OCI-LY7 (cell line): Measurements from ENCODE around the gene DEFB124. TPM values are rescaled to one million over a fixed set of nuclear protein-coding genes. Genes with fewer than 3 reads are reported as not detected.

Experiments
- BruUV-seq: library from RNA; stranded (reverse); fragments of 400-500 nt; replicated peaks from 2 replicates; lab custom pipeline; 2021; lab: Mats Ljungman, UMichigan
- CTCF ChIA-PET: fragments of 300-600 bp; sonication (Branson Sonifier 250); formaldehyde crosslinking; loops from one replicate; lab custom pipeline; 2022; ENCODE audit warnings: antibody characterized with exemption; ENCODE audit not compliant: unreplicated experiment; lab: Charles Lee
- POLR2A ChIA-PET: fragments of 300-600 bp; sonication (Branson Sonifier 250); formaldehyde crosslinking; loops from one replicate; lab custom pipeline; 2022; ENCODE audit warnings: antibody characterized with exemption; lab: Charles Lee
- DNase-seq: peaks from one replicate; pipeline ENCODE4 v3.0.0-alpha.2; 2015; ENCODE audit warnings: low spot score
- H2AFZ ChIP-seq: fragments of 200-600 bp; sonication (generic), shearing (Covaris generic); 2 replicates; pipeline ENCODE4 v1.6.1; 2014; ENCODE audit warnings: mild to moderate bottlenecking, antibody characterized with exemption, low read length, moderate library complexity
- H3K27ac ChIP-seq: fragments of 200-600 bp; sonication (generic); 2 replicates; pipeline ENCODE4 v1.5.1; 2014; ENCODE audit warnings: mixed run types, low read depth, mild to moderate bottlenecking, moderate library complexity, low read length, inconsistent platforms; ENCODE audit not compliant: poor library complexity, severe bottlenecking
- H3K36me3 ChIP-seq: fragments of 200-600 bp; sonication (generic); 2 replicates; pipeline ENCODE4 v1.6.1; 2014; ENCODE audit warnings: mild to moderate bottlenecking, antibody characterized with exemption, low read length, moderate library complexity, mixed read lengths; ENCODE audit not compliant: insufficient read depth
- H3K4me1 ChIP-seq: fragments of 200-600 bp; sonication (generic); 2 replicates; pipeline ENCODE4 v1.5.1; 2014; ENCODE audit warnings: mild to moderate bottlenecking, low read length; ENCODE audit not compliant: insufficient read depth, poor library complexity, severe bottlenecking
- H3K4me2 ChIP-seq: fragments of 200-600 bp; sonication (generic); 2 replicates; pipeline ENCODE4 v1.6.1; 2014; ENCODE audit warnings: mild to moderate bottlenecking, low read length
- H3K4me3 ChIP-seq: fragments of 200-600 bp; sonication (generic); 2 replicates; pipeline ENCODE4 v1.5.1; 2014; ENCODE audit warnings: mild to moderate bottlenecking, low read depth, low read length; ENCODE audit not compliant: poor library complexity, severe bottlenecking
- H3K79me2 ChIP-seq: fragments of 200-600 bp; sonication (generic); 2 replicates; pipeline ENCODE4 v1.6.1; 2016; ENCODE audit warnings: low read depth, mild to moderate bottlenecking, low read length, moderate library complexity, mixed read lengths; ENCODE audit not compliant: insufficient read depth
- H3K9me2 ChIP-seq: fragments of 200-600 bp; sonication (generic); 2 replicates; pipeline ENCODE4 v1.6.1; 2016; ENCODE audit warnings: mild to moderate bottlenecking, low read length, mixed read lengths; ENCODE audit not compliant: insufficient read depth
- H3K9me3 ChIP-seq: fragments of 200-600 bp; sonication (generic); 2 replicates; pipeline ENCODE4 v1.6.1; 2014; ENCODE audit warnings: mild to moderate bottlenecking, mixed run types, low read length, mixed read lengths
- H4K20me1 ChIP-seq: fragments of 200-600 bp; sonication (generic); 2 replicates; pipeline ENCODE4 v1.6.1; 2014; ENCODE audit warnings: mild to moderate bottlenecking, antibody characterized with exemption, low read length, moderate library complexity, mixed read lengths; ENCODE audit not compliant: insufficient read depth
- EZH2phosphoT487 ChIP-seq: fragments of 200-600 bp; sonication (generic); IDR thresholded peaks from 2 replicates; pipeline ENCODE4 v1.6.1; 2018; ENCODE audit warnings: low read depth, borderline replicate concordance, mild to moderate bottlenecking, mixed run types, antibody characterized with exemption, low read length, moderate library complexity, mixed read lengths
- intact Hi-C: fragments of 100-400 bp; cut with micrococcal nuclease; formaldehyde crosslinking; loops from one replicate; pipeline ENCODE4 v1.10.0; 2022; ENCODE audit not compliant: unreplicated experiment
- total RNA-seq, 2 experiments: library from RNA; depleted of rRNA in 1 of 2; stranded (reverse); fragments of >200 nt in 1 of 2; shearing (Covaris generic) in 1 of 2; gene quantifications; 2 replicates each; pipeline ENCODE4 v1.2.3, GENCODE V29; 2014 to 2022
- TF ChIP-seq, protein P1 (sequence below): fragments of 200-600 bp; sonication (generic); conservative IDR thresholded peaks from 2 replicates; pipeline ENCODE4 v1.5.1; 2014; ENCODE audit warnings: mild to moderate bottlenecking, antibody characterized with exemption, low read length, moderate library complexity, mixed read lengths

The DEFB124 gene
- total RNA-seq, 2 experiments from 2014 or later: not detected

DNA sequence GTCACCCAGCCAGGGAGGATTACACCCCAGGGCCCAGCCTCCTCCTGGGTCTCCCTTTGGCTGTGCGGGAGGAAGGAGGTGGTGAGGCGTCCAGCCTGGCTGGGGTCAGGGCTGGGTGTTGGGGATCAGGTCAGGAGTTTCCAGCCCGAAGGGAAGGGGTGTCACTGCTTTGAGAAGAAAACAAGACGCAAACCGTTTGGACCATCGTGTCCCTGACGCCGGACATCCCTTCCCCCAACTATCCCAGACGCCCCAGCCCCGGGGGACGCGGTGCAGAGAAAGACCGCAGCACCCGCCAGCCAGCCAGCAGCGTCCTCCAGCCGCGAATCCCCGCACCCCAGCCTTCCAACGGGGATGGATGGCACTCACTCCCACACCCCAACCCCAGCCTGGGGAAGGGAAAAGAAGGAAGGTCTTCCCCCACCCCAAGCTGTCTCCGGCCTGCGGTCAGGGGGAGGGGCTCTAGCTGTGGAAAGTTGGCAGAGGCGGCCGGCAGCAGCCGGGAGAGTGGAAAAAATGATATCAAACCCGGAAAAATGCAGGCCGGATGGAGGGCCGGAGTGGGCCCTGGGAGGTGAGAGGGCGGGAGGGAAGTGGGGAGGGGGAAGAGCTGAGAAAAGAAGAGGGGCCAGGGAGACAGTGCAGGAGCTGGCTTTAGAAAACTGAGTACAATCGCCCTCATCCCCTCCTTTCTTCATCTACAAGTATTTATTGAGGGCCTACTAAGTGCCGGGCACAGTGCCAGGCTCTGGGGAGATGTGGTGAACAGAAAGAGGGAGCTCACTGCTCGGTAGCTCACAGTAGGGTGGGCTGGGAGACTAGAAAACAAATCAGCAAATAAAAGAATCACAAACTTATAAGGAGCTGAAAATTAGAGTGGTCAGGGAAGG, 10.8 kb upstream of the DEFB124 start:
- ChIA-PET CTCF (no interaction called here), POLR2A (no interaction called here)
- H2AFZ ChIP-seq: no peak overlapping the region
- no peaks in the 10 kb centered on the region for H3K36me3 ChIP-seq
- no peaks in the 10 kb centered on the region for H3K4me1 ChIP-seq
- H3K79me2 ChIP-seq: no peaks in the 10 kb centered on the region
- no peaks in the 10 kb centered on the region for H3K9me3 ChIP-seq
- TF ChIP-seq, protein P1, sequence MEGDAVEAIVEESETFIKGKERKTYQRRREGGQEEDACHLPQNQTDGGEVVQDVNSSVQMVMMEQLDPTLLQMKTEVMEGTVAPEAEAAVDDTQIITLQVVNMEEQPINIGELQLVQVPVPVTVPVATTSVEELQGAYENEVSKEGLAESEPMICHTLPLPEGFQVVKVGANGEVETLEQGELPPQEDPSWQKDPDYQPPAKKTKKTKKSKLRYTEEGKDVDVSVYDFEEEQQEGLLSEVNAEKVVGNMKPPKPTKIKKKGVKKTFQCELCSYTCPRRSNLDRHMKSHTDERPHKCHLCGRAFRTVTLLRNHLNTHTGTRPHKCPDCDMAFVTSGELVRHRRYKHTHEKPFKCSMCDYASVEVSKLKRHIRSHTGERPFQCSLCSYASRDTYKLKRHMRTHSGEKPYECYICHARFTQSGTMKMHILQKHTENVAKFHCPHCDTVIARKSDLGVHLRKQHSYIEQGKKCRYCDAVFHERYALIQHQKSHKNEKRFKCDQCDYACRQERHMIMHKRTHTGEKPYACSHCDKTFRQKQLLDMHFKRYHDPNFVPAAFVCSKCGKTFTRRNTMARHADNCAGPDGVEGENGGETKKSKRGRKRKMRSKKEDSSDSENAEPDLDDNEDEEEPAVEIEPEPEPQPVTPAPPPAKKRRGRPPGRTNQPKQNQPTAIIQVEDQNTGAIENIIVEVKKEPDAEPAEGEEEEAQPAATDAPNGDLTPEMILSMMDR: no peak
- TF ChIP-seq EZH2phosphoT487: no peak
- no TSS peak for BruUV-seq
- H3K9me2 ChIP-seq: no peaks in the 10 kb centered on the region
- DNase-seq: no peak
- no peak overlapping the region for H3K4me3 ChIP-seq
- no peak overlapping the region for H3K4me2 ChIP-seq
- H4K20me1 ChIP-seq: no peaks in the 10 kb centered on the region
- intact Hi-C loops: no loop called here
- no peak overlapping the region for H3K27ac ChIP-seq

DNA sequence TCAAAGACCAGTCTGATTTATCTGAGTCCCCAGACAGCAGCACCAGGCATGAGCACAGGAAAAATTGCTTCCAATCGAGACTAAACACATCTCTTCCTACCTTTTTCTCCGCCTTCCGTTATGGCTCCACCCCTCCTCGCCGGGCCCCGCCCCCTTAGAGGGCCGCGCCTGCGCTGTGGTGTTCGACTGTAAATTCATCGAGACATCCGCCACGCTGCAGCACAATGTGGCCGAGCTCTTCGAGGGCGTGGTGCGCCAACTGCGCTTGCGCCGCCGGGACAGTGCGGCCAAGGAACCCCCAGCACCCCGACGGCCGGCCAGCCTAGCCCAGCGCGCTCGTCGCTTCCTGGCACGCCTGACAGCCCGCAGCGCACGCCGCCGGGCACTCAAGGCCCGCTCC, 9.1 kb upstream of the DEFB124 start:
- H3K9me2 ChIP-seq: no peaks in the 10 kb centered on the region
- no peaks in the 10 kb centered on the region for H3K36me3 ChIP-seq
- no peak overlapping the region for H3K4me3 ChIP-seq
- DNase-seq: no peak
- H2AFZ ChIP-seq: no peak overlapping the region
- no peak for TF ChIP-seq EZH2phosphoT487
- TF ChIP-seq, protein P1: no peak
- BruUV-seq: no TSS peak
- H3K9me3 ChIP-seq: no peaks in the 10 kb centered on the region
- CTCF ChIA-PET: no interaction called here
- intact Hi-C loops: no loop called here
- no peaks in the 10 kb centered on the region for H3K79me2 ChIP-seq
- no peaks in the 10 kb centered on the region for H3K4me1 ChIP-seq
- H4K20me1 ChIP-seq: no peaks in the 10 kb centered on the region
- H3K4me2 ChIP-seq: no peak overlapping the region
- POLR2A ChIA-PET: interaction anchor here (0.7 kb wide), 2 partner anchors 18 to 47 kb away, joined by 4 read pairs; no protein-coding TSS in a partner anchor
- no peak overlapping the region for H3K27ac ChIP-seq

DNA sequence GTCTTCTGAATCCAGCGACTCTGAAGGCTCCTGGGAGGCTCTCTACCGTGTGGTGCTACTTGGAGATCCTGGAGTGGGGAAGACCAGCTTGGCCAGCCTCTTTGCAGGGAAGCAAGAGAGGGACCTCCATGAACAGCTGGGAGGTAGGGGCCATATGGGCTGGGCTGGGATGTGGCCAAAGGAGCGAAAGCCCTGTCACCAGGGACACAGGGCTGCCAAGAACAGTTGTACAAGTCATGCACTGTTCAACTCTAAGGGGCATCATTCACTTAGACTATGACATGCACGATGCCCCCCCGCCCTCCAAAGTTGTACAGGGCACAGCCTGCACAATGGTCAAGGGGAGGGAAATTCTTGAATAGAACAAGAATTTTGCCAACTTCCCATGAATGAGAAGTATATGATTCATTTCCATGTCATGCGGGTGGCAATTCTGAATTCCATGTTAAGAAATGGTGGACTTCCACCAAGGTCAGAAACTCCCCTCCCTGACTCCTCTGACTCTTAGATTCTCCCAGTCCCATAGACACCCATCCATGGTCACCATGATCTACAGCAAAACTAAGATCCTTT, 1.8 kb upstream of the DEFB124 start:
- TF ChIP-seq EZH2phosphoT487: no peak
- TF ChIP-seq, protein P1: no peak
- CTCF ChIA-PET: no interaction called here

More for the DNA sequence above, 1.8 kb upstream of the DEFB124 start:
- Histone ChIP-seq H3K4me1 (peaks cover 28% of the 10 kb centered on the region), H3K27ac (no peak overlapping the region), H3K36me3 (no peaks in the 10 kb centered on the region), H4K20me1 (no peaks in the 10 kb centered on the region), H3K4me2 (no peak overlapping the region), H3K9me3 (no peaks in the 10 kb centered on the region), H3K4me3 (no peak overlapping the region), H2AFZ (no peak overlapping the region), H3K79me2 (no peaks in the 10 kb centered on the region), H3K9me2 (no peaks in the 10 kb centered on the region)
- DNase-seq: no peak
- no TSS peak for BruUV-seq
- POLR2A ChIA-PET: no interaction called here
- intact Hi-C loops: no loop called here
